Measurements from ENCODE around the gene LGALSL. TPM values are rescaled to one million over a fixed set of nuclear protein-coding genes. Genes with fewer than 3 reads are reported as not detected.

LGALSL gene
- total and polyA plus RNA-seq, 2 donors (not counting 1 experiment from before 2014, with no cell fraction given), result 0.40 to 1.8 TPM

- Histone ChIP-seq H3K9me3 (ENCODE audit: control extremely low read depth in 1 of 3, control insufficient read depth in 2 of 3, insufficient read depth in 1 of 3, low read length in 2 of 3) (no peaks in the 10 kb centered on the region), H4K20me1 (ENCODE audit: control insufficient read depth, insufficient read depth, low read length, poor library complexity, severe bottlenecking) (no peaks in the 10 kb centered on the region), H3K36me3 (replicated peaks in 1 of 2; ENCODE audit: control extremely low read depth in 1 of 2, control insufficient read depth in 1 of 2, extremely low read depth in 1 of 2, insufficient read depth in 2 of 2, low read length in 1 of 2) (no peaks in the 10 kb centered on the region), H3K4me2 (replicated peaks; ENCODE audit: low read depth, low read length, poor library complexity, severe bottlenecking) (no peak overlapping the region), H3K27ac (ENCODE audit: low read length in 2 of 2) (no peak overlapping the region), H3K4me1 (ENCODE audit: control insufficient read depth in 2 of 2, insufficient read depth in 2 of 2, low read length in 2 of 2) (no peaks in the 10 kb centered on the region), H2AFZ (ENCODE audit: insufficient read depth, low read depth, low read length, poor library complexity, severe bottlenecking) (no peak overlapping the region), H3K4me3 (ENCODE audit: control extremely low read depth in 1 of 5, extremely low read depth in 1 of 5, insufficient read depth in 1 of 5, low read depth in 2 of 5, low read length in 4 of 5) (no peak overlapping the region), H3K9ac (ENCODE audit: low read length) (no peak overlapping the region), H3K27me3 (replicated peaks in 1 of 4; ENCODE audit: control extremely low read depth in 1 of 4, control insufficient read depth in 3 of 4, insufficient read depth in 4 of 4, low read length in 3 of 4) (peaks cover 0 to 7% (median 0%) of the 10 kb centered on the region in 4 experiments), H3K79me2 (ENCODE audit: control insufficient read depth, insufficient read depth, low read length) (no peaks in the 10 kb centered on the region)
- Mint-ChIP-seq H3K27ac (no peak overlapping the region), H3K27me3 (peaks cover 36% of the 10 kb centered on the region), H3K9me3 (ENCODE audit: insufficient read depth) (no peaks in the 10 kb centered on the region), H3K4me1 (no peaks in the 10 kb centered on the region), H3K4me3 (no peak overlapping the region)
- intact Hi-C loops (cut with micrococcal nuclease), result no loop called here
- no peak for TF ChIP-seq CTCF (IDR thresholded peaks at IDR 0.05)
- TF ChIP-seq EZH2 (IDR thresholded peaks at IDR 0.05; ENCODE audit: borderline replicate concordance, insufficient read depth, low read depth, low read length, poor library complexity, severe bottlenecking), result no peak
- POLR2A ChIA-PET, result interaction anchor here (0.6 kb wide), 1 partner anchor 303 kb away, joined by 7 read pairs; no protein-coding TSS in a partner anchor
- no peak for DNase-seq
- CTCF ChIA-PET, result interaction anchor here (0.6 to 2.2 kb wide), 3 partner anchors 17 to 163 kb away, joined by 3 to 12 read pairs (median 4); no protein-coding TSS in a partner anchor
- ATAC-seq (ENCODE audit: low read depth), result no peak
- 94% methylated on average over 2 of the region's 4 CpGs for WGBS (ENCODE audit: insufficient coverage)
Observed at GRCh38 chr2:64493788-64494187, 39.8 kb downstream of the LGALSL start.

GRCh38 chr2:64498438-64498837, 44.5 kb downstream of the LGALSL start:
- no peaks in the 10 kb centered on the region for H3K4me1 ChIP-seq (ENCODE audit: control insufficient read depth in 2 of 2, insufficient read depth in 2 of 2, low read length in 2 of 2)
- H3K36me3 ChIP-seq (replicated peaks in 1 of 2; ENCODE audit: control extremely low read depth in 1 of 2, control insufficient read depth in 1 of 2, extremely low read depth in 1 of 2, insufficient read depth in 2 of 2, low read length in 1 of 2), result no peaks in the 10 kb centered on the region
- no peak overlapping the region for H2AFZ ChIP-seq (ENCODE audit: insufficient read depth, low read depth, low read length, poor library complexity, severe bottlenecking)
- intact Hi-C loops (cut with micrococcal nuclease), result no loop called here
- ChIA-PET CTCF (interaction anchor here (2.0 kb wide), 1 partner anchor 11 kb away, joined by 7 read pairs; no protein-coding TSS in a partner anchor), POLR2A (no interaction called here)
- H3K27me3 ChIP-seq (replicated peaks in 1 of 4; ENCODE audit: control extremely low read depth in 1 of 4, control insufficient read depth in 3 of 4, insufficient read depth in 4 of 4, low read length in 3 of 4), result peaks cover 0 to 4% (median 0%) of the 10 kb centered on the region in 4 experiments
- no peak for DNase-seq
- Mint-ChIP-seq H3K27ac (no peak overlapping the region), H3K27me3 (peaks cover 42% of the 10 kb centered on the region), H3K4me3 (no peak overlapping the region), H3K9me3 (ENCODE audit: insufficient read depth) (no peaks in the 10 kb centered on the region), H3K4me1 (no peaks in the 10 kb centered on the region)
- no CpG with 5 or more reads among the region's 1 CpG for WGBS (ENCODE audit: insufficient coverage)
- H3K27ac ChIP-seq (ENCODE audit: low read length in 2 of 2), result no peak overlapping the region
- no peak overlapping the region for H3K4me3 ChIP-seq (ENCODE audit: control extremely low read depth in 1 of 5, extremely low read depth in 1 of 5, insufficient read depth in 1 of 5, low read depth in 2 of 5, low read length in 4 of 5)
- TF ChIP-seq CTCF (IDR thresholded peaks at IDR 0.05) (no peak), EZH2 (IDR thresholded peaks at IDR 0.05; ENCODE audit: borderline replicate concordance, insufficient read depth, low read depth, low read length, poor library complexity, severe bottlenecking) (no peak)
- ATAC-seq (ENCODE audit: low read depth), result no peak
- H3K9ac ChIP-seq (ENCODE audit: low read length), result no peak overlapping the region
- H3K9me3 ChIP-seq (ENCODE audit: control extremely low read depth in 1 of 3, control insufficient read depth in 2 of 3, insufficient read depth in 1 of 3, low read length in 2 of 3), result peaks cover 0 to 8% (median 0%) of the 10 kb centered on the region in 3 donors
- no peaks in the 10 kb centered on the region for H4K20me1 ChIP-seq (ENCODE audit: control insufficient read depth, insufficient read depth, low read length, poor library complexity, severe bottlenecking)
- no peak overlapping the region for H3K4me2 ChIP-seq (replicated peaks; ENCODE audit: low read depth, low read length, poor library complexity, severe bottlenecking)
- no peaks in the 10 kb centered on the region for H3K79me2 ChIP-seq (ENCODE audit: control insufficient read depth, insufficient read depth, low read length)
